HCT116 (cell line): ENCODE results near the gene BEX3. TPM values are rescaled to one million over a fixed set of nuclear protein-coding genes. Genes with fewer than 3 reads are reported as not detected.

ENCODE experiments used
- ATAC-seq: fragments of 200-7000 bp; cut with Tn5 transposase; 2 replicates; pipeline ENCODE4 v1.9.1; 2020; ENCODE audit warnings: mild to moderate bottlenecking, moderate library complexity
- BruUV-seq: library from RNA; stranded (reverse); fragments of 400-500 nt; replicated peaks from 2 replicates; lab custom pipeline; 2021; lab: Mats Ljungman, UMichigan
- CTCF ChIA-PET: fragments of 300-600 bp; sonication (Branson Sonifier 250); formaldehyde crosslinking; loops from one replicate; lab custom pipeline; 2021; ENCODE audit warnings: antibody characterized with exemption; lab: Charles Lee
- POLR2A ChIA-PET: fragments of 300-600, 350-600 bp; sonication (Branson Sonifier 250); formaldehyde crosslinking; loops from one replicate; lab custom pipeline; 2021; ENCODE audit warnings: antibody characterized with exemption; lab: Charles Lee
- RAD21 ChIA-PET, 2 experiments: fragments of 300-600 bp; sonication (Branson Sonifier 250); formaldehyde crosslinking; loops; one replicate each; lab custom pipeline; 2023; ENCODE audit warnings: low total read pairs in 2 of 2; ENCODE audit not compliant: uncharacterized antibody in 2 of 2, unreplicated experiment in 2 of 2, low non-redundant PET in 1 of 2; lab: Charles Lee
- DNase-seq: peaks from one replicate; pipeline ENCODE4 v3.0.0-alpha.2; 2010; ENCODE audit warnings: low read depth, low spot score
- H2AFZ ChIP-seq: fragments of 200-600 bp; shearing (Covaris generic), sonication (generic); 2 replicates; pipeline ENCODE4 v1.6.1; 2017; ENCODE audit warnings: low read depth, mixed run types, mixed read lengths, antibody characterized with exemption, low read length; ENCODE audit not compliant: poor library complexity, severe bottlenecking
- H3K27ac ChIP-seq: 2 replicates; pipeline ENCODE4 v1.5.1; 2012; ENCODE audit warnings: low read depth, low read length
- H3K27me3 ChIP-seq: fragments of 200-600 bp; sonication (generic); 2 replicates; pipeline ENCODE4 v1.6.1; 2016; ENCODE audit warnings: mixed run types, low read length, mixed read lengths; ENCODE audit not compliant: insufficient read depth
- H3K36me3 ChIP-seq, 2 experiments: fragments of 200-500 bp in 1 of 2; fragments of 200-600 bp in 1 of 2; sonication (Bioruptor generic) in 1 of 2; sonication (generic) in 1 of 2; 2 replicates each; pipeline versions ENCODE4 v1.5.1 to v1.6.1; 2014 to 2016; ENCODE audit warnings: low read length in 2 of 2, inconsistent platforms in 1 of 2, mixed read lengths in 1 of 2, mixed run types in 1 of 2; ENCODE audit not compliant: insufficient read depth in 2 of 2, control insufficient read depth in 1 of 2
- H3K4me1 ChIP-seq, 2 experiments: fragments of 200-600 bp in 1 of 2; sonication (generic) in 1 of 2; 2 replicates each; pipeline versions ENCODE4 v1.5.1 to v1.6.1; 2012 to 2017; ENCODE audit warnings: low read length in 2 of 2, inconsistent platforms in 1 of 2, mild to moderate bottlenecking in 1 of 2, mixed read lengths in 1 of 2, mixed run types in 1 of 2, moderate library complexity in 1 of 2; ENCODE audit not compliant: insufficient read depth in 2 of 2, control insufficient read depth in 1 of 2
- H3K4me2 ChIP-seq: fragments of 200-600 bp; sonication (generic); 2 replicates; pipeline ENCODE4 v1.6.1; 2017; ENCODE audit warnings: mixed run types, low read length, mixed read lengths
- H3K4me3 ChIP-seq, 2 experiments: fragments of 200-600 bp in 1 of 2; sonication (generic) in 1 of 2; replicated peaks in 1 of 2; 2 replicates each; pipeline ENCODE4 v1.5.1; 2011 to 2016; ENCODE audit warnings: low read length in 2 of 2, control low read depth in 1 of 2, low read depth in 1 of 2, mild to moderate bottlenecking in 1 of 2, mixed read lengths in 1 of 2, mixed run types in 1 of 2
- H3K79me2 ChIP-seq: fragments of 200-600 bp; sonication (generic); 2 replicates; pipeline ENCODE4 v1.6.1; 2017; ENCODE audit warnings: mild to moderate bottlenecking, mixed run types, low read length, moderate library complexity, mixed read lengths; ENCODE audit not compliant: insufficient read depth
- H3K9ac ChIP-seq: fragments of 200-600 bp; sonication (generic); 2 replicates; pipeline ENCODE4 v1.6.1; 2016; ENCODE audit warnings: low read length, mixed read lengths
- H3K9me2 ChIP-seq: fragments of 200-600 bp; sonication (generic), shearing (Covaris generic); 2 replicates; pipeline ENCODE4 v1.6.1; 2017; ENCODE audit warnings: mixed run types, mild to moderate bottlenecking, moderate library complexity; ENCODE audit not compliant: insufficient read depth
- H3K9me3 ChIP-seq, 2 experiments: fragments of 200-500 bp in 1 of 2; fragments of 200-600 bp in 1 of 2; sonication (Bioruptor generic) in 1 of 2; sonication (generic) in 1 of 2; 2 replicates each; pipeline ENCODE4 v1.6.1; 2014 to 2017; ENCODE audit warnings: low read length in 2 of 2, mixed read lengths in 2 of 2, inconsistent platforms in 1 of 2, low read depth in 1 of 2, mild to moderate bottlenecking in 1 of 2, mixed run types in 1 of 2, moderate library complexity in 1 of 2; ENCODE audit not compliant: control insufficient read depth in 1 of 2, insufficient read depth in 1 of 2
- H4K20me1 ChIP-seq: fragments of 200-600 bp; sonication (generic), shearing (Covaris generic); 2 replicates; pipeline ENCODE4 v1.6.1; 2017; ENCODE audit warnings: mixed run types, mild to moderate bottlenecking, moderate library complexity; ENCODE audit not compliant: insufficient read depth
- CBX3 ChIP-seq: IDR thresholded peaks from 2 replicates; pipeline ENCODE4 v1.6.1; 2012; ENCODE audit warnings: low read depth
- CEBPB ChIP-seq: IDR thresholded peaks from 2 replicates; pipeline ENCODE4 v1.6.1; 2012; ENCODE audit warnings: low read depth
- EGR1 ChIP-seq: IDR thresholded peaks from 2 replicates; pipeline ENCODE4 v1.6.1; 2012; ENCODE audit warnings: low read depth
- ELF1 ChIP-seq: IDR thresholded peaks from 2 replicates; pipeline ENCODE4 v1.6.1; 2012; ENCODE audit warnings: low read depth, borderline replicate concordance
- EZH2 ChIP-seq: fragments of 200-600 bp; sonication (generic); IDR thresholded peaks from 2 replicates; pipeline ENCODE4 v1.6.1; 2017; ENCODE audit warnings: antibody characterized with exemption, mixed run types
- EZH2phosphoT487 ChIP-seq: fragments of 200-600 bp; IDR thresholded peaks from 2 replicates; pipeline ENCODE4 v1.6.1; 2018; ENCODE audit warnings: antibody characterized with exemption, borderline replicate concordance
- FOSL1 ChIP-seq: IDR thresholded peaks from 2 replicates; pipeline ENCODE4 v1.6.1; 2012; ENCODE audit warnings: low read depth
- JUND ChIP-seq: IDR thresholded peaks from 2 replicates; pipeline ENCODE4 v1.6.1; 2012
- POLR2A ChIP-seq: IDR thresholded peaks from 2 replicates; pipeline ENCODE4 v1.7.0; 2011; ENCODE audit warnings: borderline replicate concordance; ENCODE audit not compliant: insufficient read depth, insufficient read length; ENCODE audit errors: extremely low read depth
- RAD21 ChIP-seq: IDR thresholded peaks from 2 replicates; pipeline ENCODE4 v1.6.1; 2012; ENCODE audit warnings: low read depth, mild to moderate bottlenecking
- SIN3A ChIP-seq: IDR thresholded peaks from 2 replicates; pipeline ENCODE4 v1.6.1; 2012; ENCODE audit warnings: low read depth
- SP1 ChIP-seq: IDR thresholded peaks from 2 replicates; pipeline ENCODE4 v1.6.1; 2012; ENCODE audit warnings: low read depth
- SRF ChIP-seq: IDR thresholded peaks from 2 replicates; pipeline ENCODE4 v1.6.1; 2012; ENCODE audit warnings: low read depth
- TCF7L2 ChIP-seq: IDR thresholded peaks from 2 replicates; pipeline ENCODE4 v1.7.0; 2011; ENCODE audit warnings: borderline replicate concordance, inconsistent platforms; ENCODE audit not compliant: insufficient read depth, insufficient read length; ENCODE audit errors: extremely low read depth
- YY1 ChIP-seq: IDR thresholded peaks from 2 replicates; pipeline ENCODE4 v1.6.1; 2011; ENCODE audit warnings: low read length, low read depth, moderate library complexity, mild to moderate bottlenecking; ENCODE audit not compliant: insufficient replicate concordance; ENCODE audit errors: extremely low read depth
- ZNF274 ChIP-seq: fragments of 200-500 bp; sonication (Bioruptor generic); IDR thresholded peaks from 2 replicates; pipeline ENCODE4 v1.6.1; 2014; ENCODE audit warnings: mild to moderate bottlenecking, low read depth, low read length, inconsistent platforms
- intact Hi-C: fragments of 100-400 bp; cut with micrococcal nuclease; formaldehyde crosslinking; loops from 2 replicates; pipeline ENCODE4 v1.10.0; 2022
- total RNA-seq: library from RNA; stranded (reverse); gene quantifications from one replicate; pipeline ENCODE4 v1.2.1, GENCODE V29; 2021; ENCODE audit not compliant: unreplicated experiment
- TF ChIP-seq, protein P1 (sequence below): IDR thresholded peaks from 2 replicates; pipeline ENCODE4 v1.6.1; 2011; ENCODE audit warnings: mild to moderate bottlenecking, low read length, moderate library complexity; ENCODE audit not compliant: insufficient replicate concordance; ENCODE audit errors: extremely low read depth
- TF ChIP-seq, protein P2 (sequence below), 3 experiments: fragments of 200-600 bp in 1 of 3; sonication (generic) in 1 of 3; IDR thresholded peaks in 2 of 3; conservative IDR thresholded peaks in 1 of 3; 2 replicates each; pipeline ENCODE4 v1.5.1; 2012 to 2017; ENCODE audit warnings: low read depth in 2 of 3, low read length in 2 of 3, antibody characterized with exemption in 1 of 3, borderline replicate concordance in 1 of 3, control low read depth in 1 of 3, mild to moderate bottlenecking in 1 of 3, mixed read lengths in 1 of 3, mixed run types in 1 of 3, moderate library complexity in 1 of 3; ENCODE audit not compliant: insufficient read depth in 1 of 3
- TF ChIP-seq, protein P3 (sequence below): IDR thresholded peaks from 2 replicates; pipeline ENCODE4 v1.6.1; 2012
- TF ChIP-seq, protein P4 (sequence below): IDR thresholded peaks from 2 replicates; pipeline ENCODE4 v1.6.1; 2012

BEX3 gene
- total RNA-seq, 1 experiment from 2014 or later: 86.2 TPM

DNA sequence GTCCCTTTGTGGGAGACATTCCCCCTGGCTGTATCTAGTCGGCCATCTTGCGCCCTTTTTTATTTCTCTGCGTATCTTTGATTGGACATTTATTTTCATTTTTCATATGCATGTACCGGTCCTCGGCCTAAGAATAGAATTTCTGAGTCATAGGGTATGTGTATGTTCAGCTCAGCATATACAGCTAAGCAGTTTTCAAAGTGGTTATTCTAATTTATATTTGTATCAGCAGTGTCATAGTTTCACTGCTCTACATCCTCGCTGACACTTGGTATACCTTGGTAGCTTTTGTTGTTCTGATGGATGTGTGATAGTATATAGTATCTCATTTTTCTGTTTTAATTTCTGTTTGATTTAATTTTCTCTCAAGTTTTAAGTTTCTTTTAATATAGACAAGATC is 38.7 kb downstream of the BEX3 start (continued):
- TF ChIP-seq EZH2phosphoT487 (no peak), JUND (no peak), EGR1 (no peak)

DNA sequence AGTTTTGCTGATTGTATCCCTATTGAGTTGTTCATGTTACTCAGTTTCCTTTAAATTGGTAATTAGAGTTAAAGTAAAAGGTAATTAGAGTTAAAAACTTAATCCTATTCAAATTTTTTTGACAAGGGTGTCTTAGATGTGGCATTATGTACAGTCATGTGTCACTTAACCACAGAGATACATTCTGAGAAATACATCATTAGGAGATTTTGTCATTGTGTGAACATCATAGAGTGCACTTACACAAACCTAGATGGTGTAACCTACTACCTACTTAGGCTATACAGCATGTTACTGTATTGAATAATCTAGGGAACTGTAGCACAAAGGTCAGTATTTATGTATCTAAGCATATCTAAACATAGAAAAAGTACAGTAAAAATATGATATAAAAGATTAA is 39.2 kb downstream of the BEX3 start:
- H3K4me1 ChIP-seq: no peaks in the 10 kb centered on the region
- no peak overlapping the region for H2AFZ ChIP-seq
- H4K20me1 ChIP-seq: no peaks in the 10 kb centered on the region
- RAD21 ChIA-PET: no interaction called here
- no peak overlapping the region for H3K4me2 ChIP-seq
- ATAC-seq: no peak
- CTCF ChIA-PET: no interaction called here
- H3K9ac ChIP-seq: no peak overlapping the region
- intact Hi-C loops: no loop called here
- H3K9me3 ChIP-seq: no peaks in the 10 kb centered on the region
- POLR2A ChIA-PET: no interaction called here
- no peaks in the 10 kb centered on the region for H3K27me3 ChIP-seq
- TF ChIP-seq POLR2A (no peak), FOSL1 (no peak), ZNF274 (no peak), ELF1 (no peak), SIN3A (no peak), EGR1 (no peak), CBX3 (no peak), YY1 (no peak), RAD21 (no peak), CEBPB (no peak), JUND (no peak), TCF7L2 (no peak), EZH2 (no peak), EZH2phosphoT487 (no peak), SP1 (no peak), SRF (no peak)
- TF ChIP-seq, protein P1, sequence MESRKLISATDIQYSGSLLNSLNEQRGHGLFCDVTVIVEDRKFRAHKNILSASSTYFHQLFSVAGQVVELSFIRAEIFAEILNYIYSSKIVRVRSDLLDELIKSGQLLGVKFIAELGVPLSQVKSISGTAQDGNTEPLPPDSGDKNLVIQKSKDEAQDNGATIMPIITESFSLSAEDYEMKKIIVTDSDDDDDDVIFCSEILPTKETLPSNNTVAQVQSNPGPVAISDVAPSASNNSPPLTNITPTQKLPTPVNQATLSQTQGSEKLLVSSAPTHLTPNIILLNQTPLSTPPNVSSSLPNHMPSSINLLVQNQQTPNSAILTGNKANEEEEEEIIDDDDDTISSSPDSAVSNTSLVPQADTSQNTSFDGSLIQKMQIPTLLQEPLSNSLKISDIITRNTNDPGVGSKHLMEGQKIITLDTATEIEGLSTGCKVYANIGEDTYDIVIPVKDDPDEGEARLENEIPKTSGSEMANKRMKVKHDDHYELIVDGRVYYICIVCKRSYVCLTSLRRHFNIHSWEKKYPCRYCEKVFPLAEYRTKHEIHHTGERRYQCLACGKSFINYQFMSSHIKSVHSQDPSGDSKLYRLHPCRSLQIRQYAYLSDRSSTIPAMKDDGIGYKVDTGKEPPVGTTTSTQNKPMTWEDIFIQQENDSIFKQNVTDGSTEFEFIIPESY: no peak
- TF ChIP-seq, protein P2, sequence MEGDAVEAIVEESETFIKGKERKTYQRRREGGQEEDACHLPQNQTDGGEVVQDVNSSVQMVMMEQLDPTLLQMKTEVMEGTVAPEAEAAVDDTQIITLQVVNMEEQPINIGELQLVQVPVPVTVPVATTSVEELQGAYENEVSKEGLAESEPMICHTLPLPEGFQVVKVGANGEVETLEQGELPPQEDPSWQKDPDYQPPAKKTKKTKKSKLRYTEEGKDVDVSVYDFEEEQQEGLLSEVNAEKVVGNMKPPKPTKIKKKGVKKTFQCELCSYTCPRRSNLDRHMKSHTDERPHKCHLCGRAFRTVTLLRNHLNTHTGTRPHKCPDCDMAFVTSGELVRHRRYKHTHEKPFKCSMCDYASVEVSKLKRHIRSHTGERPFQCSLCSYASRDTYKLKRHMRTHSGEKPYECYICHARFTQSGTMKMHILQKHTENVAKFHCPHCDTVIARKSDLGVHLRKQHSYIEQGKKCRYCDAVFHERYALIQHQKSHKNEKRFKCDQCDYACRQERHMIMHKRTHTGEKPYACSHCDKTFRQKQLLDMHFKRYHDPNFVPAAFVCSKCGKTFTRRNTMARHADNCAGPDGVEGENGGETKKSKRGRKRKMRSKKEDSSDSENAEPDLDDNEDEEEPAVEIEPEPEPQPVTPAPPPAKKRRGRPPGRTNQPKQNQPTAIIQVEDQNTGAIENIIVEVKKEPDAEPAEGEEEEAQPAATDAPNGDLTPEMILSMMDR (IDR thresholded peaks at IDR 0.05 in 2 of 3, conservative IDR thresholded peaks at IDR 0.05 in 1 of 3; ENCODE audit: borderline replicate concordance in 1 of 3, insufficient read depth in 1 of 3, low read depth in 2 of 3, low read length in 2 of 3): no peak
- TF ChIP-seq, protein P3, sequence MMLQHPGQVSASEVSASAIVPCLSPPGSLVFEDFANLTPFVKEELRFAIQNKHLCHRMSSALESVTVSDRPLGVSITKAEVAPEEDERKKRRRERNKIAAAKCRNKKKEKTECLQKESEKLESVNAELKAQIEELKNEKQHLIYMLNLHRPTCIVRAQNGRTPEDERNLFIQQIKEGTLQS: no peak
- TF ChIP-seq, protein P4, sequence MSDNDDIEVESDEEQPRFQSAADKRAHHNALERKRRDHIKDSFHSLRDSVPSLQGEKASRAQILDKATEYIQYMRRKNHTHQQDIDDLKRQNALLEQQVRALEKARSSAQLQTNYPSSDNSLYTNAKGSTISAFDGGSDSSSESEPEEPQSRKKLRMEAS: no peak
- H3K27ac ChIP-seq: no peak overlapping the region
- H3K79me2 ChIP-seq: no peaks in the 10 kb centered on the region
- no peaks in the 10 kb centered on the region for H3K36me3 ChIP-seq
- H3K9me2 ChIP-seq: no peaks in the 10 kb centered on the region
- H3K4me3 ChIP-seq: no peak overlapping the region
- DNase-seq: no peak
- no TSS peak for BruUV-seq
